HG03103 (cell line): ENCODE results near the gene ANKRD10.

Source experiments
- ATAC-seq: cut with Tn5 transposase; IDR thresholded peaks from one replicate; pipeline ENCODE4 v1.9.1; 2021; ENCODE audit warnings: low read depth; ENCODE audit not compliant: unreplicated experiment

The ANKRD10 gene

GRCh38 chr13:110887597-110888333 lies 27.1 kb downstream of the ANKRD10 start:
- ATAC-seq = no peak

DNA sequence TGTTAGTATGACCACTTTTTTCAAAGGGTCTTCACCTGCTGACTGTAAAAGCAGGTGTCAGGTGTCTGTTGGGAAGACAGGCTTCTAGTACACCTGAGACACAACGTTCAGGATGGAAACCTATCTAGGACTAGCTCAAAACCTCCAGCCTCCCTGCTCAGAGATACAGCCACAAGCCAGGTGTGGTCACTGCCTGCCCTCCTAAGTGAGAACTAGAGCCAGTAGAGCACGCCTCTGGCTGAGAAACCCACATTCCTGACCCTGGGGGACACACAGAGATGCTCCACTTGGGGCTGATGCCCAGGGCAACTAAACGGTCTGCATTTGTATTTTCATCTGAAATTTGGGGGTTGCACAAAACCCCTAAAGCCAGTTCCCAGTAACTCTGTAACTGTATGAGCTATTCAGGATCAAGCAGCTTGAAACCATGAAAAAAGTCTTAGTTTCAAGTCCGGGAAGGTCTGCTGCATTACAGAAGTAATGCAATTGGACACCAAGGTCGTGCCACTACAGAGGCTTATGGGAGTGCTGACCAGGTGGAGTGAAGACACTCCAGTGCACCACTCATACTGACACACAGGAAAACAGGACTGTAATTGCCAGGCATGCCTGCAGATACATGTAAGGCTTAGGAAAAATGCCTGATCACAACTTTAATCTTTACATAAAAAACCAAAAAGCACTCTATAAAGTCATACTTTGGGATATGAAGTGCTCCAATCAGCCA lies 27.8 kb downstream of the ANKRD10 start:
- no peak for ATAC-seq

- ATAC-seq = no peak
Measured at GRCh38 chr13:110885966-110886869, 28.7 kb downstream of the ANKRD10 start.

DNA sequence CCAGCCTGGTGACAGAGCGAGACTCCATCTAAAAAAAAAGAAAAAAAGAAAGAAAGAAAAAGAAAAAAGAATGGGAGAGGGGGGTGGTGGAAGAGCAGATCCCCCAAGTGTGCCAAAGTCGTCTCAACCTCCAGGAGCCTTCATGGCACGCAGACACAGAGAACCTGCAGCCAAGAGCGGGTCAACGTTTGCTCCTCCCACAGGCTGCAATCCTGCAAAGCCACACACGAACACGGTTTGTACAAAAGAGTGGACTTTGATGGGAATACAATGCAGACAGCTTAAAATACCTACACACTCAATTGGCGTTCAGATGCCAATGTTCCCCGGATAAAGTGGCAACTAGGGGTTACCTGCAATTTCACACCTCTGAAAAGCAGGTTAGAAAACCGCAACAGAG lies 29.4 kb downstream of the ANKRD10 start:
- ATAC-seq = no peak

- no peak for ATAC-seq
Measured at GRCh38 chr13:110884517-110884916, 30.4 kb downstream of the ANKRD10 start.

- no peak for ATAC-seq
Measured at GRCh38 chr13:110883542-110883941, 31.3 kb downstream of the ANKRD10 start.

- no peak for ATAC-seq
Measured at GRCh38 chr13:110882972-110883371, 31.9 kb downstream of the ANKRD10 start.

GRCh38 chr13:110881839-110882627 lies 32.8 kb downstream of the ANKRD10 start:
- no peak for ATAC-seq

DNA sequence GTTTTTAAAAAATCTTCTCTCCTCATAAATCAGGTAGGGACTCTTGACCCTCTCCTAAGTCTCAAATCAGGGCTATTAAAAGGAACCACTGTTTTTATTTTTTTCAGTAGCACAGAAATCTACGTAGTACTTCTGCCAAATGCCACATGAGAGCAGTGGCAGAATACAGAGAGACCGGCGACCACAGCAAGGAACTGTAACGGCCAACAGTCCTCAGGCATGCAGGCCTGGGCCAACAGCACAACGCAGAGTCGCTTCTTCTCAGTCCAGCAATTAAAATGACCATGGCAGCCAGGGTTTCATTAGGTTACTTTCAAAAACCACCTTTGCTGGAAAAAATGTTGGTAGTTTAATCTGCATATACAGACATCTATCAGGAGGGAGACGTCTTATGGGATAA lies 34.2 kb downstream of the ANKRD10 start:
- ATAC-seq = no peak

- no peak for ATAC-seq
Measured at GRCh38 chr13:110879482-110879881, 35.4 kb downstream of the ANKRD10 start.

GRCh38 chr13:110877737-110878258 lies 37.1 kb downstream of the ANKRD10 start:
- no peak for ATAC-seq

GRCh38 chr13:110876609-110877008 lies 38.3 kb downstream of the ANKRD10 start:
- ATAC-seq = no peak

- no peak for ATAC-seq
Measured at GRCh38 chr13:110875241-110875640, 39.6 kb downstream of the ANKRD10 start.

DNA sequence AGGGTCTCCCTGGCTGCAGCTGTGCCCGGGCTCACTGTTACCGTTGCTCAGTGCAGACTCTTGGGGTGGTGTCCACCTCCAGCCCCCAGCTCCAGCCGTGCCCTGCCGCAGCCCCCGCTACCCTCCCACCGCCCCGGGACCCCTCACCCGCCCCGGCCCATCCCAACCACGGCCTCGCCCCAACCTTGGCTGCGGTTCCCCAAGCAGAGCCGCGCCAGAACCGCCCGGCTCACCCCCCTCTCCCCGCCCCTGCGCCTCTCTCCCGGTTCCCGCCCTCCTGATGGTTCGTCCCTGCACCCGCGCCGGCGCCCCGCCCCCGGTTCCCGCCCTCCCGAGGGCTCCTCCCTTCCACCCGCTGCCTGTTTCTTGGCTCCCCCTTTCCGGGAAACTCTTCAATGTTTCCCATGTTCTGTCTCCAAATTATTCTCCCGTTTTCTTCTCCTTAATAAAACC lies 40.3 kb downstream of the ANKRD10 start:
- ATAC-seq = no peak

DNA sequence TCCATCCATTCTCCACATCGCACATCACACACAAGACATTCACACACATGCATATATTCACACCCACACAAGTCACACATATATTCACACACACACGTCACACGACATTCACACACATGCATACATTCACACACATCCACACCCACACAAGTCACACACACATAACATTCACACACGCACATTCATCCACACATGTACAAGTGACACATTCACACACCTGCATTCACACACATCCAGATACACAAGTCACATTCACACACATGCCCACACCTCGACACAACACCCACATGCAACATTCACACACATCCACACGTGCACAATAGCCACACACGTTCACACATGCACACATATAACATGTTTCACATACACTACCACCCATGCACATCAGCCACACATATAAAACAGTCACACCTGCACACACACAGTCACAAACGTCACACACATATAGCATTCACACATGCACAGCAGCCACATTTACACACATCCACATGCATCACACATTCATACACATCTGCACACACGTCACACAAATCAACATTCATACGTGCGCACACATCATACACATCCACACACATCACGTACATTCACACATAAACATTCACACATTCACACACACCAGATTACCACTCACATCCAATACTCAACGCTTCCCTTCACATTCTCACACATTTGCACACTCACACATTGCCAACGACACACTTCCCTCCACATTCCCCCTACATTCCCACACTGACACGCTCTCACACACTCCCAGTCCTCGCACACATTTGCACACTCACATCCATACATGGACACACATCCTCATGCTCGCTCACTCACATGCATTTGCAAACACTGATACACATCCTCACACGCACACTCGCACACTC lies 41.0 kb downstream of the ANKRD10 start:
- ATAC-seq = no peak

DNA sequence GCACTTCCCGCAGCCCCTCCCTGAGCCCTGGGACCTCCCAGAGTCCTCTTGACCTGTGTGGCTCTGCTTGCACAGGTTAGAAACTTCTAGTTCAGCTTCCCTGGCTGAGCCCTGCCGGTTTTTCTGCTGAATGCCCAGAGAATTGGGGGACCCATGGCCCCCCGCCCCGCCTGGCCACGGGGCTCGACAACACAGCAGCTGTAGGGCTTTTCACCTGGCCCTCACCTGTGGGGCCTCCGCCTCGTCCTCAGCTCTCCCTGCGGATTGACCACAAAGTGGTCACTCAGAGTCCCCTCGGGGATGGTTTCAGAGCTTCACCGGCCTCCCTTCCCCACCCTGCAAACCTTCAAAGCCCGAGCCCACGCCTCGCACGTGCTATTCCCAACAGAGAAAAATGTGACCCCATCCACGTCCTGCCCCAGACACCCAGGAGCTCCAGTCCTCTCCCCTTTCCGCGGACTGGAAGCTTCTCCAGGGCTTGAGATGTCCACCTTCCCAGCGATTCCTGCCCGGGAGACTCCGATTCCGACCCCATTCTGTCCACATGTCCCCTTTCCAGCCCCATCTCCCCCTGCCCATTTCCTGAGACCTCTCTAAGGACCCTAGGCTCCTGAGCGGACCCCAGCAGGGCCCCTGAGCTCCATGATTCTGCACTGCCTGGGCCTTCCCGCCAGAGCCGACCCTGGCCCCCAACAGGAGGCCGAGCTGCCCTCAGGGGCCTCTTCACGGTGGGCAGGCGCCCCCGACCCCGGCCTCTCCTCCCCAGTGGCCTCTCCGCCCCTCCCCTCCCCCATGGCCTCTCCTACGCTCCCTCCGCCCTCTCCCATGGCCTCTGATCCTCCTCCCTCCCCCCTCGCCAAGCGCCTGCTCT lies 41.9 kb downstream of the ANKRD10 start:
- ATAC-seq = no peak

DNA sequence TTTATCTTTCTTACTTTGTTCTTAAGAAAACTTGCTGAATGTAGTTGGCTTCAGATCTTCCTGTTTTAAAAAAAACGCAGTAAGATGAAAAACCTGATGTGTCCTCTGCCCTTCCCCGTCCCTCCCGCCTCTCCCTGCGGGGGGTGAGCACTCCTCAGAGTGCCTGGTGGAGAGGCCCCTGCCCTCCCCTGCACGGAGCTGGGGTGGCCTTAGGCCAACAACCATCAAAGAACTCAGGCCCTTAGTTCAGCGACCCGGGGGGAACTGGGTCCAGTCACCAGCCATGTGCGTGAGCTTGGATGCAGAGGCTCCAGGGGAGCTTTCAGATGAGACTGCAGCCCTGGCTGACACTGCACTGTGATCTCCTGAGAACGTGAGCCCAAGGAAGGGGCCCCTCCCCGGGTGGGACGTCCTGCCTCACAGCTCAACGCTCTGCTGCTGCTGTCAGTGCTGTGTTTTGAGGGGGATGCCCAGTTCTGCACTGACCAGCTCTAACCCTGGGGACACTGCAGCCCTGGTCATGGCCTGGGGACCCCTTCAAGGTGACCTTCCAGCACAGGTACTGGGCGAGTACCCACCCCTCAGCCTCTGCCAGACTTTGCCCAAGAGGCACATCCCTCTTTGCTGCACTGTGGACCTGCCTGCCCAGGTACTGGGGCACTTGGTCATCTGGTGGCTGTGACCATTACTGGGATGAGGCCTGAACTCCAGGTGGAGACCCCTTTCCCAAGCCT lies 42.7 kb downstream of the ANKRD10 start:
- ATAC-seq = no peak
